Iris pigment epithelial cell (primary cell): Measurements from ENCODE around the gene TMEM135.
A peak's percentile ranks its signal among the peaks of the same experiment; 100 is the strongest.

Experiments used
- DNase-seq: peaks from one replicate; pipeline ENCODE4 v3.0.0-alpha.2; 2011; ENCODE audit warnings: low read depth

TMEM135 gene

DNA sequence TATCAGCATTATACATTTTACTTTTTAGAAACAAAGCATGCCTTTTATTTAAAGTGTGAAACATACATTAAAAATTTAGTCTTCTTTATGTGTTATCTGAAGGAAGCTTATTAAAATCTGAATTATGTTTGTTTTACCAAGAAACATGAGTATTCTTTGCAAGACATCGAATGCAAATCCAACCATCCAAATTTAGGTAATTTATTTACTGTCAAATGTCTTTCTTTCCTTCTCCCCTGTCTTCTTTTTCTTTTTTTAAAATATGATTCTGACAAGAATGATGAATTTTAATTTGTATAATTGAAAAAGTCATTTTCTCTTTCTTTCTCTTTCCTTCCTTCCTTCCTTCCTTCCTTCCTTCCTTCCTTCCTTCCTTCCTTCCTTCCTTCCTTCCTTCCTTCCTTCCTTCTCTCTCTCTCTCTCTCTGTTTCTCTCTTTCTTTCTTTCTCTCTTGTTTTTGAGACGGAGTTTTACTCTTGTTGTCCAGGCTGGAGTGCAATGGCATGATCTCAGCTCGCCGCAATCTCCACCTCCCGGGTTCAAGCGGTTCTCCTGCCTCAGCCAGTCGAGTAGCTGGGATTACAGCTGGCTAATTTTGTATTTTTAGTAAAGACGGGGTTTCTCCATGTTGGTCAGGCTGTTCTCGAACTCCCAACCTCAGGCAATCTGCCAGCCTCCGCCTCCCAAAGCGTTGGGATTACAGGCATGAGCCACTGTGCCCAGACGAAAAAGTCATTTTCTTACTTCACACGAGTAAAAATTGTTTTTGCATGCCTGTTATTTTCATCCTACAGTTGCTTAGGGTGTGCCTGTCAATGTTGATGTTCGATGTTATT lies 157.5 kb downstream of the TMEM135 start:
- DNase-seq: no peak

DNA sequence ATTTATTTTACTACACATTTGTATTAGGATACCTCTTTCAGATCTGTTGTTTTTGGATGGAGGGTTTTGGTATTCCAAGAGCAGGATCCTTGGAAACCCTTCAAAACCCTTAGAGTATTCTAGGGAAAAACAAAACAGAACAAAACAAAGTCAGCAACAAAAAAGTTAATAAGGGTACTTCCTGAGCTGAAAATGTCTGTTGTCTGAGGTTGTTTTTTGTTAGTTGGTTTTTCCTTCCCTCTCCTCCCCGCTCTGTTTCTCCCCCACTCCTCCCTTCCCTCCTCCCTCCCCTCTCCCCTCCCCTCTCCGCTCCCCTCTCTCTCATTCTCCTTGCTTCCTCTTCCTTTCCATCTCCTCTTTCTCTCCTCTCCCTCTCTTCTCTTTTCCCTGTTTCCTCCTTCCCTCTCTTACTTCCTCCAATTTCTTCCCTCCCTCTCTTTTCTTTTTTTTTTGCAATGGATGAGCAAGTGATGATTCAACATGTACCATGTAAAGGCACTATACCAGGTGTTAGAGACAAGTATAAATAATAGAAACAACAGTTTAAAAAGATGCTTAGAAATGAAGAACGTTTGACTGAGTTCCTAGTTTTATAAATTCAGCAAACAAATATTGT lies 160.6 kb downstream of the TMEM135 start:
- no peak for DNase-seq

DNA sequence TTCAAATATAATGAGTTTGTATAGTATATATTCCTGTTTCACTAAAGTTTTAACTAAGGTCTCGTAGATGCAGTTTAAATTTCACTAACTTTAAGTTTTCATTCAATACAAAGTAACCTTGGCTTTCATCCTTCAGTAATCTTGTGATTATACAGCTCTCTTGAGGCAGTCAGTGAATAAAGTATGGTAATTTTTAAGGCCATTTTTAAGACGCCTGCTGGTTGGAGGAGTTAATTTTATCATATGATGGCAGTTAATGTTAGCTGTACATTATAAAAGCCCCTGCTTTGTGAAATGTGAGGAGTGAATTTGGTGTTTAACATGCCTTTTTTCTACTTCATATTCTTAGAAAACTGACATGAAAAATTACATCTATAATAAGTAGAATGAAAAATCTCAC lies 163.6 kb downstream of the TMEM135 start:
- no peak for DNase-seq

DNA sequence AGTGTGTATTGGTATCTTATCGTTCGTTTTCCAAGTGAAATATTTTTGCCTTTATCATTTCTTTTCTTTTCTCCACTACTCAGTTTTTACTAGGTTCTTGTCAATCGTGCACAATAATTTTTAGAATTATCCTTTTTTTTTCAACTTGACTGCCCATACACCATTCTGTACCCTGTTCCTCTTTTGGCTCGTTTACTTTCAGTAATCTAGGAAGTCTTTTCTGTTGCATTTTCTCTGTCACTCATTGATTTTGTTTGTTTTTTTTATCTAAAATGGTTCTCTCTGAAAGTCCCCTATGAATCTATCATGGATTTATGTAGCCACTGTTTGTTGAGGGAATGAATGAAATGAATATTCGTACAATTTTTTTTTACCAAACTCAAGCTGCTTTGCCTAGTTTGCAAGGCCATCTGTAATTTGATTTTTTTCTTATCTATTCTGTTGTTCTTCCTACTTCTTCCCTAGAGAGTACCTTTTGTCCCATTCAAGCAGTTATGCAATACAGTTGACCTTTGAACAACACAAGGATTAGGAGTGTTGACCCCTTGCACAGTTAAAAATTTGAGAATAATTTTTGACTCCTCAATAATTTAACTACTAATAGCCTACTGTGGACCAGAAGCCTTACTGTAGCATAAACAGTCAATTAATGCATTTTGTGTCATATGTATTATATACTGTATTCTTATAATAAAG lies 166.3 kb downstream of the TMEM135 start:
- DNase-seq: no peak

DNA sequence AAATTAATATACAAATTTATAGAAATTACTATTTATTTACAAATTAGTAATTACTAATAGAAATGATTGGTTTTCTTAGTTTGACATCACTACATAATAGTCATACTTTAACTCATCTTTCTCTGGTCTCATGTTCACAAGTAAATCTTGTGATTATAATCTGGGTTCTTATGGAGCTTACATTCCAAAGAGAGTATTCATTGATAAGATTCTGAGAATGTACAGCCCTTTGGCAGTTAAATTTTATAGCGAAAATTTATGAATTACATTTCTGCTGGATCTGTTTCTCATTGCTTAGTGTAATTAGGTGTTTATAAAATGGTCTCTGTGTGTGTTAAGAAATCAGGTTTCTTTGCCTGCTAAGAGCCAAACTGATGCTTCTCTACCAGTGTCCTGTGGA lies 175.2 kb downstream of the TMEM135 start:
- peak; percentile 52 for DNase-seq

DNA sequence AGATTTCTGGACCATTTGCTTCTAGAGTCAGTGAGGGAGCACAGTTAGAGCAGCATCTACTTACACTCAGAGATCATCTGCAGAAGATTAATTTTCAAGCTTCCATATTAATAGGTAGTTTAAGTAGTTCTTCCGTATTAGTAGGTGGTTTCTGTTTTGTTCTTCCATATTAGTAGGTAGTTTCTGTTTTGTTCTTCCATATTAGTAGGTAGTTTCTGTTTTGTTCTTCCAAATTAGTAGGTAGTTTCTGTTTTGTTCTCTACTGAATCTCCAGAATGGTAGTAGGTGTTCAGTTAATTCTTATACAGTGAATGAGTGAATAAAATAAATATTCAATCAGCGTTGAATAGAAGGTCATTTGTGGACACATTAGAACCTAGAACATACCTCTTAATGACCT lies 175.7 kb downstream of the TMEM135 start:
- no peak for DNase-seq

DNA sequence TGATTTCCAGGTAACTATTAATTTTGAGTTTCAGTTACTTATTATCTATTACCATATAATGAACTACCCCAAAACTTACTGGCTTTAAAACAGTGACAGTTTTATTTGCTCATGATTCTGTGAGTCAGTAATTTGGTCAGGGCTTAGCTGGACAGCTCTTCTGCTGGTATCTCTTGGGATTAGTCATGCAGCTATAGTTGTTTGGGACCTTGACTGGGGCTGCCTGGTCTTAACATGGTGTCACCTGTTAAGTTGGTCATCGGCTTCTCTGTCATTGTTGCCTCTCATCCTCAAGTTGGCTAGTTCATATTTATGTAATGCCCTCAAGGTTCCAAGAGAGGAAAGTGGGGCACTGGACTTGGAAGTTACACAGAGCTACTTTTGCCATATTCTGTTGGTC lies 177.5 kb downstream of the TMEM135 start:
- DNase-seq: no peak

DNA sequence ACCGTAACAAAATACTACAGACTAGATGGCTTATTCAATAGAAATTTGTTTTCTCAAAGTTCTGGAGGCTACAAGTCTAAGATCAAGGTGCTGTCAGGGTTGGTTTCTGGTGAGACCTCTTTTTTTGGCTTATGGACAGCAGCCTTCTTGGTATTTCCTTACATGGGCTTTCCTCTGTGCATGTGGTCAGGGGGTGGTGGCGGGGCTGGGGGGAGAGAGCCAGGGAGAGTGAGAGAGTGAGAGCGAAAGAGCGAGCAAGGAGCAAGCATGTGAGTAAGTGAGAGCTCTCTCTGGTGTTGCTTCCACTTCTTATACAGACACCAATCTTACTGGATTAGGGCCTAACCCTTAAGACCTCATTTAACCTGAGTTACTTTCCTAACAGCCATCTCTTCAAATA lies 181.5 kb downstream of the TMEM135 start:
- no peak for DNase-seq

DNA sequence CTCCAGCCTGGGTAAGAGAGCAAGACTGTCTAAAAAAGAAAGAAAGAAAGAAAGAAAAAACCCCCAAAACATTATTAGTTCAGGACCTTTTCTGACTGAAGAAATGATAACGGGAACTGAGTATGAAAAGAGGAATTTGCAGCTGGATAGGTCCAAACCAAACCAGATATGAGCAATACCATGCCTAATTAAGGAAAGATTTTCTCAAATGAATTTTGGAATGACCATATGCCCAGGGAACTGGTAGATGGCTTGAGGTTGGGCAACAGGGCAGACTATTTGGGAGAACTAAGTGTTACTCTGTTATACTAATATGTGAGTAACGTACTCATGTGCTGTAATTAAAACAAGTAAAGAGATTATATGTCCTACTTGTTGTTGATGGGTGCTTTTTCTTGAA lies 186.1 kb downstream of the TMEM135 start:
- DNase-seq: no peak

DNA sequence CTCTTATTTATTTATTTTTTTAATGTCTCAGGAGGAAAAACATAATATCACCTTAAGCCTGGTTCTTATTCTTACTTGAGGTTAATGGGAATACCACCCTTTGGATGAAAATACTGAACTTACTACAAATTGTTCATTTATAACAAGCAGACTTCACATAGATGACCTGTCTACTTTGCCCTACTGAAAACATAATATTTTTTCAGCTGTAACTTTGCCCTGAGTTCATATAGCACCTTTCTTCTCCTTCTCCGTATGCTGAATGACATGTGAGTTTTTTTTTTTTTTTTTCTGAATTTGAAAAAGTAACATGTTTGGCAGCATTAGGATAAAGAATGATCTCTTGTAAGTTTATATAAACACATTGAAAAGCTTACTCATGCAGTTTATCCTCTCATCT lies 186.8 kb downstream of the TMEM135 start:
- DNase-seq: peak; percentile 29

DNA sequence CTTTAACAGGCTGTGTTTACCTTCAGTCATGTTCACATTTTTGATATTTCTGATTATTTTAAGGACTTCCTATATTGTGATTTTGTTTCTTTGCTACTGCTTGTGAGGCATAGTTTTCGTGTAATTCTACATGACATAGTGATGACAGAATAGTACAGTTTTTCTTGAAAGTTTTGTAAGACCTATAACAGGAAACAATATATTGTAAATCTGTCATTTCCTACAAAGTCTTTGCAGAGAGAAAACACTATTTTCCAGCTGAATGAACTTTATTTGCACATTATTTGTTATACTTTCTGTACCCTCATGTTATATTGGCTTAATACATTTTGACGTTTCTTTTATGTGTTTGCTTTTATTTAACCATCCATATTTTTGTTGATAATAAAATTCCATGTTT lies 191.1 kb downstream of the TMEM135 start:
- DNase-seq: no peak

DNA sequence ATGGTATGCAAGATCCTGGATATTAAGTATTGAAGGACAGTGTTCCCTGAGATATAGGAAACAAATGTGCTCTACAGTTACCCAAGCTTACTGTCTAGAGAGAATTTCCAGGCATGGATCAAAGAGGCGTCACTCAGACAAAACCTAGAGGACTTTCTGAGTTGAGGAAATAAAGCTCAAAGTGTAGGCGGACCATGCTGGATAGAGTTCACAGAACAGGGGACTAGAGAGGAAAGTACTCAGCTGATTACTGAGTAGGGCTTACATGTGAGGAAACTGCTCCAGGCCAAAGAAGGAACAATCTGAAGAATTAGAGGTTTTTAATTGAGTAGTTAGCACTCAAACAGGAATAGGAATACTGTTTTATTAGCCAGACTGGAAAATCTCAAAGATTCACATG lies 193.3 kb downstream of the TMEM135 start:
- no peak for DNase-seq

DNA sequence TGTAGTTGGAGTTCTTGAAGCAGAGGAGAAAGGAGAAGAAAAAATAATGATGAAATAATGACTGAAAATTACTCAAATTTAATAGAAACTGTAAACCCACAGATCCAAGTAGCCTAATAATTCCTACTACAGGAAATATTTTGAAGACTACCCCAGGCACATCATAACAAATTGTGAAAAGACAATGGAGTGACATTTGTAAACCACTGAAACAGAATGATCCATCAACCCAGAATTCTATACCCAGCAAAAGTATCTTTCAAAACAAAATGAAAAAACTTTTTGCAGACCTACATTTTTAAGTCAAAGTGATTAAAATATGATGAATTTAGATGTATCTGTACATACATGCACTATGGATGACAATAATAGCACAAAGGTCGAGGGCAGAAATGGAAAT lies 194.6 kb downstream of the TMEM135 start:
- no peak for DNase-seq

DNA sequence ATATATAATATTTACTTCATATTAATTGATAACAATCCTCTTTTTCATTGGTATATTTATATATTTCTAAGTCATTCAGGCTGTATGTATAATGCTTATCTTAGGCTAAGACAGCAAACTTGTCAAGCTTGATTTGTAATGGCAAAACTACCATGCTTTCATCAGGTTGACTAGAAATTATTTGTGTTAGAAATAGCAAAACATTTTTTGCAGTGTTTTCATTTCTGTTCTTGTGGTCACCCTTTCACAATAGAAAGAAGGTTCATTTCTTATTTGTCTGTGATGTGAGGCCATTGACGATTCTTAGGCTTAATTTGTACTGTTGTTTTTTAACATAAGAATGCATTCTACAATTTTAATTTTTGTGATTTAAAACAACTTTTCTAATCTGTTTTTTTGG lies 197.6 kb downstream of the TMEM135 start:
- no peak for DNase-seq

DNA sequence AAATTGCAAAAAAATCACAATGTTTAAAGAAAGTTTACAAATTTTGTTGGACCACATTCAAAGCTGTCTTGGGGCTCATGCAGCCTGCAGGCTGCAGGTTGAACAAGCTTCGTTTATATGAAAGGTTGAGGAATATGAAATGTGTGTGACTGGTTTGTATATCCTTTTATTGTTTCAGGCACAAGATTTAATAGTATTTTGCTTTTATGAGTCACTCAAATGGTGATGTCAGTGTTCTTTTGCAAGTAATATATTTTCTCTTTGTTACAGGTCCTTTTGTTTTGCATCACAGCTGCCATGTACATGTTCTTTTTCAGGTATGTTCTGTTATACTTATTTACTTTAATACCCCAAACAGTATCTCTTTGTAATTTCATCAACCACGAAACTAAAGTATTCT lies 198.6 kb downstream of the TMEM135 start:
- peak; percentile 30 for DNase-seq

DNA sequence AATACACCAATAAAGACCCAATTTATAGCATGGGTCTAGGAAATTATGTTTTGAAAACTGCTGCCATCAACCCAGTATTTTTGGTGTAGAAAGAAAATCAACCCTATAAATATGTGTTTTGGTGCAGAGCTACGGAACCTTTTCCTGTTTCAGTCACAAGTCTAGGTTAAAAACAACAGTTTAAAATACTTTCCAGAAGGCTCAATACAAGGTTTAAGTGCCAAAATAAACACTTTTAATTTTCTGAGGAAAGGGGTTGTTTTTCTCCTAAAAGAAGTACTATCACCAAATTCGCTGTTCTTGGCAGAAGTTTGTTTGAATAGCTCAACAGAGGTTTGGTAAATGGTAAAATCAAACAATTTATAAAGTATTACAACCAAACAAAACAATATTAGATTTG lies 201.3 kb downstream of the TMEM135 start:
- DNase-seq: no peak

DNA sequence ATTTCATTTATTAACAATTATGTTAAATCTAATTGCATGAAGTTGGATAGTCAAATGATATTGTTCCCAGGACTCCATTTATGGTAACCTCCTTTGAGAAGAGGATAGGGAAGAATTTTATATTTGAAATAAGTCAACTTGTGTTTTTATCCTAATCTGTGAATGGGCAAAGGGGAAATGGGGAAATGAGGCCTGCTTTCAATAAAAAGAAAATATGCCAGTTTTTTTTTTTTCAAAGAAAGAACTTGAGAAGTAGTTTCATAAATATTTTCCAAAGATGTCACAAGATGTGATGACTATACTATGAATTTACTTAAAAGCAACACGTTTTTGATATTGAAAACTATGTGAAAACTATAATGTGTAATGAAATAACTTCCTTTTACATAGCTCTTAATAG lies 201.8 kb downstream of the TMEM135 start:
- DNase-seq: no peak

DNA sequence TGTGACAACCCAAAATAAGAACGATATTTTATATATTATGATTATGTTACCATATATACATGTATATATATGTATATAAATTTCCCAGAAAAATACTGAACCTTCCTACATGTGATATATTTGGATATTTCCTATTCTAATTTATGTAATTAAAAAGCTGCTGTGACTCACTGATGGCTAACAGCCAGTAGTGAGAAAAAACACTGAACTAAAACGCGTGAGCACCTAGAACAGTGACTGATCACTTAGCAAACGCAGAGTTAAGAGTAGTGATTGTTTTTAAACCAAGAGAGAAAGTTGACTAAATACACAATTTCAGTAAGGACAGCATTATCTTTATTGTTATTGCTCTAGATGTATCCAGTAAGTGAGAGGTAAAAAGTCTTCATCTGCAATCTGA lies 213.8 kb downstream of the TMEM135 start:
- DNase-seq: peak; percentile 64

DNA sequence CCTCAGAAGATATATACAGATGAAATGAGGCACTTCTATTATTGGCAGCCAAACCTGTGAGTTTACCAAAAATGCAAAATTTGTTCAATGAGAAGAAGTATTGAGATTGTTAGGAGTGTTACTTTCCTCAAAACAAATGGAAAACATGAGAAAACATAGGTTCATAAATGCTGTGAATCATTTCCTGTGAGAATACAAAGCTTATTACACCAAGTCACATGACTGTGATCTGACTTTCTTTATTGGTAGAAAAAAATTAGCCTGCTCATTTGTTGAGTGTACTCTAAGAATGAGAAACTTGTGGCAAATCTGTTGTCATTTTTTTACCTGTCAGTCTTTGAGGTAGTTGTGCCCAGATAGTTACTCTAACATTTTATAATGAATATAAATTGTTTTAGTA lies 215.1 kb downstream of the TMEM135 start:
- DNase-seq: peak; percentile 15

DNA sequence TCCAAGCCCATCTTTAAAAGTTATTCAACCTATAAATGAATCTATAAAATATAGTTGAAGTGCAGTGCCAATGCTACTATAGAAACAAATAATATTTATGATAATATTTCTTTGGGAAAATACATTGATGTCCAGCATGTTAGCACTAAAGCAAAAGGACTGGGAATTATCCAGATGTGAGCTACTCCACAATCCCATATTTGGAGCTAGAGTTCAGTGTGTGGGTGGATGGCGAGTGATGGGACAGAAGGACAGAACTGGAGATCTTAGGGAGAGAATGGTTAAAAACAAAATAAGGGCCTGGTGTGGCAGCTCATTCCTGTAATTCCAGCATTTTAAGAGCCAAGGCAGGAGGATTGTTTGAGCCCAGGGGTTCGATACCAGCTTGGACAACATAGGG lies 216.8 kb downstream of the TMEM135 start:
- DNase-seq: no peak

DNA sequence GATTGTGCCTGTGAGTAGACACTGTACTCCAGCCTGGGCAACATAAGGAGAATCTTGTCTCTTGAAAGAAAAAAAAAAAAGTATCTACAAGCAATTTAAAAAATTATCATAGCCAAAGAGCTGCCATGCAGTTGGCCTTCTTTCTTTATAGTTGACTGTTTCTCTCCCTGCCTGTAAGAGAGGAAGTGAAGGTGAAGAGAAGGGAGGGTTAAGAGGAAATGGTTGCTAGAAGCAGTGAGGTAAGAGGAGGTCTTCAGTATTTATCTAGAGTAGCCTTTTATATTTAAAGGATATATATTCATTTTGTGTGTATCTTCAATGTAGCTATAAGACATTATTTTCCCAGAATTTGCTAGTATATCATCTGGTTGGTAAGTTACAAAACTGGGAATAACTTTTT lies 217.9 kb downstream of the TMEM135 start:
- no peak for DNase-seq

DNA sequence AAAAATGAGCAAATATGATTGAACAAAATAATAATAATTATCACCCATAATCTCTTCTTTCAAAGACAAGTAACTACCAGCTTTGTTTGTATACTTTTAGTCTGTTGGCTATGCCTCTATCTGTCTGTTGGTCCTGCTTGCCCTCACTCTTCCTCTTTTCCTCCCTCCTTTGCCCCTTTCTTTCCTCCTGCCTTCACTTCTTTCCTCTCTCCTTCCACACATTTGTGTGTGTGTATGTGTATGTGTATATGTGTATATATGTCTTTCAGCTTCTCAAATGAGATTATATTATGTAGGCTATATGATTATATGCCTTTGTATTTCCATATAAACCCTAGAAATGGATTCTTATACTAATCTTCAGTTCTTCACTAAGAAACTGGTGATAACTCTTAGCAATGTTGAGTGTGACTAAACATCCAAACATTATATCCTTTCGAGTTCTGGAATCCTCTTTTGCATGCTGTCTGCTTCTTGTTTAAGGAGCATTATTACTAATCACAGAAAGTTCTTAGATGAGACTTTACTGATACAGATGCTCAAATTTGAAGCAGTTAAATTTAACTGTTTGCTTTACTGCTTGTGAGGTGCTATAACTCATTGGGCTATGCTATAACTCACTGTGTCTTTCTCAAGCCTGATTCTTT lies 219.1 kb downstream of the TMEM135 start:
- peak; percentile 43 for DNase-seq
